Measurements from ENCODE around the gene PALD1.

GRCh38 chr10:70540789-70541360, 62.3 kb downstream of the PALD1 start:
- TF ChIP-seq CTCF (IDR thresholded peaks at IDR 0.05) (no peak), POLR2A (IDR thresholded peaks at IDR 0.05; ENCODE audit: low read depth) (no peak), POLR2AphosphoS5 (IDR thresholded peaks at IDR 0.05) (no peak), EP300 (IDR thresholded peaks at IDR 0.05) (no peak)

All from esophagus muscularis mucosa (tissue), 4 donors.